Bronchial epithelial cell (primary cell): ENCODE measurements around the gene SCLT1. TPM values are rescaled to one million over a fixed set of nuclear protein-coding genes. Genes with fewer than 3 reads are reported as not detected.

Experiments used
- DNase-seq: peaks from one replicate; pipeline ENCODE4 v3.0.0-alpha.2; 2010; ENCODE audit warnings: low read depth
- FAIRE-seq: peaks from 2 replicates; lab custom pipeline; 2011; peaks lifted over from hg19 to GRCh38; lab: Jason Lieb, UNC
- H3K27me3 ChIP-seq: 2 replicates; pipeline ENCODE4 v1.5.1; 2011; ENCODE audit warnings: low read length; ENCODE audit not compliant: control insufficient read depth, insufficient read depth
- H3K36me3 ChIP-seq: 2 replicates; pipeline ENCODE4 v1.5.1; 2011; ENCODE audit warnings: low read length; ENCODE audit not compliant: control insufficient read depth, insufficient read depth
- H3K4me3 ChIP-seq: 2 replicates; pipeline ENCODE4 v1.5.1; 2011; ENCODE audit warnings: mild to moderate bottlenecking, low read depth, low read length, control low read depth
- total RNA-seq: library from RNA; depleted of rRNA; stranded (reverse); fragments of >200 nt; gene quantifications from 2 replicates; pipeline ENCODE4 v1.2.1, GENCODE V29; 2014
- TF ChIP-seq, protein P1 (sequence below): IDR thresholded peaks from 2 replicates; pipeline ENCODE4 v1.5.1; 2011; ENCODE audit warnings: mild to moderate bottlenecking, moderate library complexity, low read length, control low read depth, inconsistent platforms; ENCODE audit not compliant: insufficient read depth, severe bottlenecking

The SCLT1 gene
- total RNA-seq, 1 donor from 2014 or later = 5.3 TPM

DNA sequence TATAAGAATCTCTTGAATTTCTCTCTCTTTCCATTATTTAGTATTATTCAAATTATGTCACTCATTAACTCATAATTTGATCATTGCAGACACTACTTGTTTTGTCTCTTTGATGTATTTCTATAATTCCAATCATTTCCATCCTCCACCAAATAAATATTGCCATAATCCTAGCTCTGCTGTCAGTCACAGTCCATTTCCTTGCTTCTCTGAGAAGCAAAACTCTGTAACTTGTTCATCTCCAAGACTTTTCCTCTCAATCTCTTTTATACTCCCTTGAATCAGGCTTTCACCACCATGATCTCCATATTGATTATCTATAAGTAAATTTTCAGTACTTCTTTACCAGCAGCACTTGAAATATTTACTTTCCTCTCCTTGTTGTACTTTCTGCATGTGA is 135.9 kb downstream of the SCLT1 start:
- Histone ChIP-seq H3K27me3 (no peaks in the 10 kb centered on the region), H3K4me3 (no peak overlapping the region), H3K36me3 (no peaks in the 10 kb centered on the region)
- DNase-seq (no peak), FAIRE-seq (no peak)
- TF ChIP-seq, protein P1, sequence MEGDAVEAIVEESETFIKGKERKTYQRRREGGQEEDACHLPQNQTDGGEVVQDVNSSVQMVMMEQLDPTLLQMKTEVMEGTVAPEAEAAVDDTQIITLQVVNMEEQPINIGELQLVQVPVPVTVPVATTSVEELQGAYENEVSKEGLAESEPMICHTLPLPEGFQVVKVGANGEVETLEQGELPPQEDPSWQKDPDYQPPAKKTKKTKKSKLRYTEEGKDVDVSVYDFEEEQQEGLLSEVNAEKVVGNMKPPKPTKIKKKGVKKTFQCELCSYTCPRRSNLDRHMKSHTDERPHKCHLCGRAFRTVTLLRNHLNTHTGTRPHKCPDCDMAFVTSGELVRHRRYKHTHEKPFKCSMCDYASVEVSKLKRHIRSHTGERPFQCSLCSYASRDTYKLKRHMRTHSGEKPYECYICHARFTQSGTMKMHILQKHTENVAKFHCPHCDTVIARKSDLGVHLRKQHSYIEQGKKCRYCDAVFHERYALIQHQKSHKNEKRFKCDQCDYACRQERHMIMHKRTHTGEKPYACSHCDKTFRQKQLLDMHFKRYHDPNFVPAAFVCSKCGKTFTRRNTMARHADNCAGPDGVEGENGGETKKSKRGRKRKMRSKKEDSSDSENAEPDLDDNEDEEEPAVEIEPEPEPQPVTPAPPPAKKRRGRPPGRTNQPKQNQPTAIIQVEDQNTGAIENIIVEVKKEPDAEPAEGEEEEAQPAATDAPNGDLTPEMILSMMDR = no peak

DNA sequence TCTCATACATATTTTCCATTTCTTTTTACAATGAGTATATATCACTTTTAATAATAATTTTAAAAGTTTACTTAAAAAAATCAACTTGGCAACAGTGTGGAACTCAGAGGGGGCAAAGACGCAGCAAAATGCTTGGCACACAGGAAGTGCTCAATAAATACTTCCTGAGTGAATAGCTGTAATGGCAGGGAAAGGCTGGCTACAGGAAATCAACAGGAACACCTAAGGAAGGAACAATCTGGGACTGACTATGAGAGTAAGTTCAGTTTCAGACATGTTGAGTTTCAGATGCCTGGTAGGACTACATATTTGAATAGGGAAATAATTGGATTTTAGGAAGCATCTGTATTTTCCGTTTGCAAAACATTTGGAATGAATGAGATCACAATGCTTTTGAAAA is 137.6 kb downstream of the SCLT1 start:
- Histone ChIP-seq H3K36me3 (no peaks in the 10 kb centered on the region), H3K4me3 (no peak overlapping the region), H3K27me3 (no peaks in the 10 kb centered on the region)
- DNase-seq = no peak
- FAIRE-seq = no peak
- TF ChIP-seq, protein P1 = no peak

DNA sequence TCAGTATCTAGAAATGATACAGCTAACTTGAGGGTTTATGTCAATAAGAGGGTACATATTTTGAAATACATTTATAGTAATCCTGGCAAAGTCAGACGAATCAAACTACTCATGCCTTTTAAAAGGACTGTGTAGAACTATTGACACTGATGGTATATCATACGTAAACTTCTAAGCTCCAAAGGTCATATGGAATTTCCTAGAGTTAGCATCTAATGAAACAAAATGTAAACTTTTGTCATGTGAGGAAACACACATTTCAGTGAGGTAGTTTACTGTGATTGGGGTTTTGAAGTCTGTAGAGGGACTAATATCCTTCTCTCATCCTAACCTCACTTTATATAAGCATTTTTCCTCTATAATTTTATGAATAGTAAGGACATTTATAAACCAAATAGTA is 138.4 kb downstream of the SCLT1 start:
- FAIRE-seq = no peak
- H3K4me3 ChIP-seq = no peak overlapping the region
- TF ChIP-seq, protein P1 = no peak
- no peak for DNase-seq
- H3K27me3 ChIP-seq = no peaks in the 10 kb centered on the region
- no peaks in the 10 kb centered on the region for H3K36me3 ChIP-seq

DNA sequence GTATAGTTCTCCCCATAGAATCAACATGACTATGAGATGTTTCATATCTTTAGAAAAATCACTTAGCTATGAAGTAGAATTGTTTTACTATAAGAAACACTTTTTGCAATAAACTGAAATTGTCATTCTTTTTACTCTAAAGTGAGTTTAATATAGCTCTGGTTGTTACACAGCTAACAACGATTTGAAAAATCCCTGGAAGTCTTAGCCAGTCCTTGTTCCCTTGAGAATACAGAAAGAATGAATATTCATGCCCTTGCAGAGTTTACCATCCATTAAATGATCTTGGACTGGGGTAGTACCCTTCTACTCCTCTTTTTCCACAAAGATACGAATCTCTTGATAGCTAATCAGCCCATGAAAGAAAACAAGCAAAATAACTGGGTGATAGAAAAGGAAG is 142.0 kb downstream of the SCLT1 start:
- H3K36me3 ChIP-seq = peaks cover 2% of the 10 kb centered on the region
- FAIRE-seq (no peak), DNase-seq (no peak)
- H3K4me3 ChIP-seq = no peak overlapping the region
- TF ChIP-seq, protein P1 = no peak
- no peaks in the 10 kb centered on the region for H3K27me3 ChIP-seq

DNA sequence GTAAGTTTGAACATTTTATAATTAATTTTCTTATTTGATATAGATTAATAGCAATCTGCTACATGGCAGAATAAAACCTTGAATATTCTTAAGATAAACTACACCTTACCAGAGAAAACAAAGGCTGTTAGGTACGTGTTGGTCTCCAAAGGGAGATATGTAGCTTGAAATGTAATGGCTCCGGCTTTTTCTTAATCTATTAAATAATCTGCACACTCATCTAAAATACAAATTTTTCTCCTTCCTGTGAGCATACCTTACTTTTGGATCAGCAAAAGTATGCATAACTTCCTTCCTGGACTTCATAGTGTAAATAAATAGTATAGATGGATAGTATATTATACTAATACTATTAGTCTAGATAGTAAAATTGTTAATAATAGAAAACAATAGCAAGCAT is 142.5 kb downstream of the SCLT1 start:
- FAIRE-seq = no peak
- H3K36me3 ChIP-seq = peaks cover 2% of the 10 kb centered on the region
- no peaks in the 10 kb centered on the region for H3K27me3 ChIP-seq
- no peak for DNase-seq
- TF ChIP-seq, protein P1 = no peak
- no peak overlapping the region for H3K4me3 ChIP-seq

DNA sequence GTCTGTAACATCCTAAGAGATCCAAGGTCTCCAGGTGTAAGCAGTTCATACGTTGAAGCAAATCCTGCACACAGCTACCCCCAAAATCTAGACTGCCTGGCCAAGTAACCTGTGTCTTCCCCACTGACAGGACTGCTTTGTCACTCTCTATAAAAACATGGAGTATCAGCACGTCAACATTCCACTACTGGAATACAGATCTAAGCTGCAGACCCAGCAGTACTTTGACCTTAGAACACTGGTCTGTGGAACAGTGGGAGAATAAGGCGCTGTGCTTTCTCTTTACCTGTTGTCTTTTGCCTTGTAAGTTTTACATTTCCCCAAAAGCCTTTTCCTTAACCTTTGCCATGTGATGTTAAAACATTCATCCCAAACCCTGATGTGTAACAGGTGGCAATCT is 146.4 kb downstream of the SCLT1 start:
- TF ChIP-seq, protein P1 = no peak
- H3K36me3 ChIP-seq = peaks cover 4% of the 10 kb centered on the region
- FAIRE-seq (no peak), DNase-seq (no peak)
- H3K27me3 ChIP-seq = no peaks in the 10 kb centered on the region
- no peak overlapping the region for H3K4me3 ChIP-seq
